ENCODE measurements around the gene FBXO24.

DNA sequence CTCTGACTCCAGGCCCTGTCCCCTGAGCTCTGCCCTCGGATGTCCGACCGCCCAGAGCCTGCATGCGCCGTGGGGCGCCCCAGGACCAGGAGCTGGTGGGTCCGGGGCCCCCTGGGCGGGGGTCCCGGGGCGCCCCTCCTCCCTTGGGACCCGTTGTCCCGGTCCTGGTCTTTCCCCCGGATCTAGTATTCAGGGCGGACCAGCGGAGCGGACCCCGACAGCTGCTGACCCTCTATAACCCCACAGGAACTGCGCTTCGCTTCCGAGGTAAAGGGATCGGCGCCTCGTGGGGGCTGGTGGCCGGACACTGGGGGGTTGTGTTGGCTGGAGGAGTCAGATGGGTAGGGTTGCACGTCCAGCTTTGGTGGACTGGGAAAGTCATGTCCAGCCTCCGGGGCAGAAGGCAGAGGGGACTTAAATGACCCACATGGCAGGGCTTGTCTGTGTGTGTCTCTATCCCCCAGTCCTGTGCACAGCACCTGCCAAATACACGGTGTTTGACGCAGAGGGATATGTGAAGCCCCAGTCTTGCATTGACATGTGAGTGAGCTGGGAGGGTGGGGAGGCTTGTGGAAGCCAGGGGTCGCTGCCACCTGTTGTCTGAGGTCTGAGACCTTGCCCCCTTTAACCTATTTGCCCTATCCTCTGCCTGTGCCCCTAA, 26.7 kb downstream of the FBXO24 start:
- TF ChIP-seq, protein P1, sequence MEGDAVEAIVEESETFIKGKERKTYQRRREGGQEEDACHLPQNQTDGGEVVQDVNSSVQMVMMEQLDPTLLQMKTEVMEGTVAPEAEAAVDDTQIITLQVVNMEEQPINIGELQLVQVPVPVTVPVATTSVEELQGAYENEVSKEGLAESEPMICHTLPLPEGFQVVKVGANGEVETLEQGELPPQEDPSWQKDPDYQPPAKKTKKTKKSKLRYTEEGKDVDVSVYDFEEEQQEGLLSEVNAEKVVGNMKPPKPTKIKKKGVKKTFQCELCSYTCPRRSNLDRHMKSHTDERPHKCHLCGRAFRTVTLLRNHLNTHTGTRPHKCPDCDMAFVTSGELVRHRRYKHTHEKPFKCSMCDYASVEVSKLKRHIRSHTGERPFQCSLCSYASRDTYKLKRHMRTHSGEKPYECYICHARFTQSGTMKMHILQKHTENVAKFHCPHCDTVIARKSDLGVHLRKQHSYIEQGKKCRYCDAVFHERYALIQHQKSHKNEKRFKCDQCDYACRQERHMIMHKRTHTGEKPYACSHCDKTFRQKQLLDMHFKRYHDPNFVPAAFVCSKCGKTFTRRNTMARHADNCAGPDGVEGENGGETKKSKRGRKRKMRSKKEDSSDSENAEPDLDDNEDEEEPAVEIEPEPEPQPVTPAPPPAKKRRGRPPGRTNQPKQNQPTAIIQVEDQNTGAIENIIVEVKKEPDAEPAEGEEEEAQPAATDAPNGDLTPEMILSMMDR (IDR thresholded peaks at IDR 0.05; ENCODE audit: control extremely low read depth in 1 of 3, insufficient read depth in 1 of 3, low read depth in 1 of 3, low read length in 3 of 3) = peak; percentile 25 to 59 (median 49); a peak in 3 of 4 replicates
- no peak for TF ChIP-seq RNF2 (IDR thresholded peaks at IDR 0.05; ENCODE audit: borderline replicate concordance, low read depth, low read length, missing control alignments, poor library complexity, severe bottlenecking)
- TF ChIP-seq SUZ12 (IDR thresholded peaks at IDR 0.05; ENCODE audit: low read length) = no peak
- TF ChIP-seq NRF1 (IDR thresholded peaks at IDR 0.05; ENCODE audit: low read depth, low read length) = no peak
- no peak for TF ChIP-seq EGR1 (IDR thresholded peaks at IDR 0.05; ENCODE audit: borderline replicate concordance, low read depth, low read length)
- TF ChIP-seq POLR2A (IDR thresholded peaks at IDR 0.05; ENCODE audit: control extremely low read depth in 1 of 2, low read depth in 2 of 2, low read length in 2 of 2) = no peak
- TF ChIP-seq TAF1 (IDR thresholded peaks at IDR 0.05; ENCODE audit: low read depth, low read length) = no peak
- no peak for TF ChIP-seq POLR2AphosphoS5 (IDR thresholded peaks at IDR 0.05; ENCODE audit: low read depth, low read length)

All from H1 (cell line).